ENCODE results near the gene PSMB2.
A peak's percentile ranks its signal among the peaks of the same experiment; 100 is the strongest.
"Not testable (repeated sequence)": the region's sequence is repeated elsewhere in the genome, so short reads cannot be mapped to it uniquely, and the experiment has no call there.

PSMB2 gene

GRCh38 chr1:35641233-35641866 lies at the start of gene PSMB2:
PSMB2 (minus strand) TSS chr1:35641526; CDS start chr1:35641432, 94 bp downstream.
- DNase-seq, result peak; percentile 82

- no peak for DNase-seq
Measured at GRCh38 chr1:35691080-35691479, 49.8 kb upstream of the PSMB2 start.

GRCh38 chr1:35690103-35690502 lies 48.8 kb upstream of the PSMB2 start:
- not testable (repeated sequence) for DNase-seq

DNA sequence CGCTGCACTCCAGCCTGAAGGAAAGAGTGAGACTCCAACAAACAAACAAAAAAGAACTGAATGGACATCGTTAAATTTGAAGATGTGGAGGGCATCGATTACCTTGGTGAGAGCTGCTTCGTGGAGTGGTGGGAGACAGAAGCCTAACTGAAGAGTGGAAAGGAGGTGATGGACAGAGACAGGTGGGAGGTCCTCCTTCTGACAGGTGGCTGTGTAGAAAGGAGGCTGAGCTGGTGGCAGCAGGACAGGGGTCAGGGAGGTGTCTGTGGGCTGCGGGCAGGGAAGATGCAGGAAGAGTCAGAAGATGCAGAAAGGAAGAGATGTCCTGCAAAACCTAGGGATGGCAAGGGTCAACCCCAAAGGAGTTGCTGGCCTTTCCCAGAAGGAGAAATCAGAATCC lies 46.8 kb upstream of the PSMB2 start:
- no peak for DNase-seq

DNA sequence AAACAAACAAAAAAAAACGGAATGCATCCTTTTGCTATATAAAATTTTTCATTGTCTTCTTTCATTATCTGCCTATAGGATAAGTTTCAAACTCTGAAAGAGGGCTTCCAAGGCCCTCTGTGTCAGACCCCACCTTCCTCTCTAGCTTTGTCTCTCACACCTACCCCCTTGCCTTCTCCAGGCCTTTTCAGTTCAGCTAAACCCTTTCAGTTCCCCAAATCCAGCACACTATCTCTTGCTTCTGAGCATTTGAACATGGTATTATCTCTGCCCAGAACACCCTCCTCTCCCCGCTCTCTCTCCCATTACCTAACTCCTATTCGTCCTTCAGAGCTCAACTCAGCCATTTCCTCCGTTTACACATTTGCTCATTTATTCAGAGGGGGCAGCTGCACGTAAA lies 41.7 kb upstream of the PSMB2 start:
- no peak for DNase-seq

- DNase-seq, result no peak
Measured at GRCh38 chr1:35680271-35680670, 38.9 kb upstream of the PSMB2 start.

GRCh38 chr1:35675773-35676172 lies 34.4 kb upstream of the PSMB2 start:
- DNase-seq, result no peak

DNA sequence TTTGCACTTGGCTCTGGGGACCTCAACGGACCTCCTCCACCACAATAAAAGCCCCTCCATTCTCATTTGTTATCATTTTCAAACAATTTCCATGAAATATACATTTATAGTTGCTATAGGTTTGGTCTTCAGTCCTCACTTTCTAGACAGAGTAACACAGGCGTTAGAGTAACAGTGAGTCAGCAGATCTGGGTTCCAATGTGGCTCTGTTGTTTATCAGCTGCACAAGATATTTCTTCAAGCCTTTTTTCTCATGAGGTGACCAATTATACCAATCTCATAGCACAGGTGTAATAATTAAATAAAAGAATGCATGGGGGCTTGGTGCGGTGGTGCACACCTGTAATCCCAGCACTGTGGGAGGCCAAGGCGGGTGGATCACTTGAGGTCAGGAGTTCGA lies 32.8 kb upstream of the PSMB2 start:
- no peak for DNase-seq

GRCh38 chr1:35672116-35672515 lies 30.8 kb upstream of the PSMB2 start:
- DNase-seq, result no peak

GRCh38 chr1:35668506-35668905 lies 27.2 kb upstream of the PSMB2 start:
- no peak for DNase-seq

DNA sequence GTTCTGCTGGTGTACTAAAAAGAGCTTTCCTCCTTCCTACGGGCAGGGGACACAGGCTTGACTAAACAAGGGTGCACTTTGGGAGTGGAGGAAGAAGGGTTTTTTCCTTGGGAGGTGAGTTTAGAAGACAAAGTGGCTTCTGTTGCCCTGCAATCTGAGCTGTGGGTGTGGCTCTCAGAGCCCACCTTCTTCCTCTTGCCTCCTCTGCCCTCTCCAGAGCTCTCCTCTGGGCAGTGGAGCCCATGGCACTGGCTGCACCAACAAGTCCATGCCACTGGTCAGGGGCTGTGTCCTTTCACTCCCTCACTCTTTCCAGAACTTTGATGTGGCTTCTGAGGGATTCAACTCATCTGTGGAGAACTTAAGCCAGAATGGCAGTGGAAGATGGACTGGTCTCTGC lies 25.6 kb upstream of the PSMB2 start:
- no peak for DNase-seq

DNA sequence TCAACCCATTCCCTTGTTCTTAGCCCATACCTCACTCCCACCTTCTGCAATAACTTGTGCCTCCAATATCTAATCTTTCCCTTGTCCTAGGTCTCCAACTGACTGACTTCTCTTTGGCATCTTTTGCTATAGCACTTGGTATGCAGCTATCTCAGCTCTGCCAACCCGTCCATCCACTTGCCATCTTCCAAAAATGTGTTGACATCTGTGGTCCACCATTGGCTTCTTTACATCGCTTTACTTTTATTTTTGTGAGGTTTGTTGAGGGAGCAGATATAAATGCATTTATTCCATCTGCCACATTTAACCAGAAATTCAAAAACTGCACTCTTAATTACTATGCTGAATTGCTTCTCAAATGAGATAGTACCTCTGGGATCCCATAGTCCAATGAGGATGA lies 24.9 kb upstream of the PSMB2 start:
- DNase-seq, result no peak

DNA sequence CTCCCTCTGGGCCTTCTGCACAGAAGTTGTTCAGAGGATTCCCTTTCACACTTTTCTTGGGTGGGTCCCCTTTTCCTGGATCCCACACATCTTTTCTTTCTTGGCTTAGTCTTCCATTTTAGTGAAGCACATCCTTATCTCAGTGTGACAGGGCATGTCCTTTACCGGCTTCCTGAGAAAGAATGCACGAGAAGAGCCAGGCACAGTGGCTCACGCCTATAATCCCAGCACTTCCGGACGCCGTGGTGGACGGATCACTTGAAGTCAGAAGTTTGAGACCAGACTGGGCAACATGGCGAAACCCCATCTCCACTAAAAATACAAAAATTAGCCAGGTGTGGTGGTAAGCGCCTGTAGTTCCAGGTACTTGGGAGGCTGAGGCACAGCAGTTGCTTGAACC lies 22.1 kb upstream of the PSMB2 start:
- DNase-seq, result no peak

- no peak for DNase-seq
Measured at GRCh38 chr1:35661474-35661795, 20.1 kb upstream of the PSMB2 start.

DNA sequence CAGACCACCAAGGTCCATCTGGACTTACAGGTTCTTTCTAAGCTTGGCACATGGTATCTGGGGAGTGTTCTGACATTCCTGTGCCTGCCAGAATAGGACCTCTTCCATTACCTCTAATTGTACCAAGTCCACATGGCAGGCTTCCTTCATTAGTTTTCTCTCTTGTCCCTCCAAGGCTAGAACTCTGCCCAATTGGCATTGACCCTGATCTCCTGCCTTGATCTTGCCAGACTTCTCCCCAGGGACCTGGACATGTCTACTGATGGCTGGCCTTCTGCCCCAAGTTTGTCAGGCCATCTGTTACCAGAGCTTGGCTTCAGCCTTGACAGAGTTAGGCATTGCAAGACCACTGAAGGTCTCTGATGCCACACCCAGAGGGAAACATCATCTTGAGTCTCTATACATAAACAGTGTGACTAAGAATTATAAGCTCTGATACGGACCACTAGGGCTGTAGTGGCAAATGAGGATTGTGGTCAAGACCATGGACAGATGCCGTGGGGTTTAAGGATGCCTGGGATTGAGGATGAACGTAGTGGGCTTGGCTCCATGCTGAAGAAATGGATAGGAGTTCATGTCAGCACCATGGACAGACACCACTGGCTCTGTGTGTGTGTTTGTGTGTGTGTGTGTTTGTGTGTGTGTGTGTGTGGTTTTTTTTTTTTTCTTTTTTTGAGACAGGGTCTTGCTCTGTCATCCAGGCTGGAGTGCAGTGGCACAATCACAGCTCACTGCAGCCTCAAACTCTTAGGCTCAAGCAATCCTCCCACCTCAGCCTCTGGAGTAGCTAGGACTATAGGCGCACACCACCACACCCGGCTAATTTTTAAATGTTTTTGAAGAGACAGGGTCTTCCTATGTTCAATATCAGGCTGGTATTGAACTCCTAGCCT lies 19.5 kb upstream of the PSMB2 start:
- no peak for DNase-seq

- no peak for DNase-seq
Measured at GRCh38 chr1:35659589-35659988, 18.3 kb upstream of the PSMB2 start.

DNA sequence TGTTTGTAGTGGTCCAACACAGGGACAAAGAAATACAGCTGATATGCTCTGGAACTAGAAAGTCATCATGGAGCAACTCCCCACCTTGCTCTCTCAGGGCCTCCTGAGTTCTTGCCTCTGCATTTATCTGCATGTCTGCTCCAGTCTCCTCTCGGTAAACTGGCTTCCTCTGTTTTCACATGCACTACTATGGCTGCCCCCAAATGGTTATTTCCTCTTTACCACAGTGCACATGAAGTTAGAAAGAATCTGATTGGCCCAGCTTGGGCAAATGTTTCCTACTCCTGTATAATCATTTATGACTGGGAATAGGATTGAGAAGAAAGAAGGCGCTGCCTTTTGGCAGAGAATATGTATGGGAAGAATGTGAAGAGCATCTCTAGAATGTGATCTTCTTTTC lies 16.5 kb upstream of the PSMB2 start:
- DNase-seq, result no peak

GRCh38 chr1:35656863-35657232 lies 15.5 kb upstream of the PSMB2 start:
- DNase-seq, result no peak

DNA sequence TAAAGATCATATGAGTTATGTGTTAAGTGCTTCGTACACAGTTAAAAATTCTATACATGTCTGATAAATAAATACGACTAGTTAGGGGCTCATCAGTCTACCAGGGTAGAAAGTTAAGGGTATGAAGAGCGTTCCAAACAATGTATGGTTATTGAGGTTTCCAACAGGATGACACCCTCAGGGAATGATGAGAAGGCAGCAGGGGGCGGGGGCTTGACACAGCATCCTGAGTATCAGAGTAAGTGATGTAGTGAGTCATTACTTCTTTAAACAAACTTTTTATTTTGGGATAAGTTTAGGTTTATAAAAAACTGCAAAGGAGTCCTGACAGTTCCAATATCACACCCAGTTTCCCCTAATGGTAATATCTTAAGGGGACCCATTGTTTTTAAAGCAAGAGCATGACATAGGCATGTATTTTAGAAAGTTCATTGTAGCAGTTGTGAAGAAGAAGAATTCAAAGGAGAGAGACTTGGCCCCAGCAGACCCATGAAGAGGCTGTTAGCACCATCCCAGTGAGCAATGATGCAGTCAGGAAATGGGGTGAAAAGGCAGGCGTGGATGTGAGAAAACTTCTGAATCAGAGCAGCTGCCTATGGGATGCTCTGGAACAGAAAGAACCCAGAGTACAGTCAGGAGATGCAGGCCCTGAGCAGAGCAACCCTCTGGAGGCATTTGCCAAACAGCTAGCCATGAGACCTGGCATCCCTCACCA lies 15.0 kb upstream of the PSMB2 start:
- no peak for DNase-seq

GRCh38 chr1:35655196-35655595 lies 13.9 kb upstream of the PSMB2 start:
- no peak for DNase-seq

DNA sequence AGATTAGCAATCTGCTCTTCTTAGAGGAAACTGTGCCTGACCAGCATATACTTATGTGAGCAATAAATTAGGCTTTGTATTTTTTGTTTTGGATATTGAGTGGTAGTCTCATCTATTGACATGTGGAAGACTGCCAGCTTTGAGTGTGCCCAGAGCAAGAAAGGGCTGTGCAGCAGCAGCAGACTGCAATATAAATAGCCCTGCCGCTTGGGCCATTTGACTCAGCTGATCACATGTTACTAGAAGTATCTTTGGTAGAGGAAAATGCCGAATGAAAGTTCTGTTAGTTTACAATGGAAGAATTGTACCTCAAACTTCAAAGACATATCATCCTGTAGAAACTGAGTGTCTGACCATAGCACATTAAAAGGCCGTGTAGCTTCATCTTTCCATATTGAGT lies 9.1 kb upstream of the PSMB2 start:
- DNase-seq, result no peak

- no peak for DNase-seq
Measured at GRCh38 chr1:35646043-35646442, 4.7 kb upstream of the PSMB2 start.

GRCh38 chr1:35644204-35644603 lies 2.9 kb upstream of the PSMB2 start:
- DNase-seq, result no peak

GRCh38 chr1:35642471-35642955 lies 1.2 kb upstream of the PSMB2 start:
- no peak for DNase-seq

Data from GF-D8 (cell line).